ENCODE results near the gene ELL2.

ELL2 gene

DNA sequence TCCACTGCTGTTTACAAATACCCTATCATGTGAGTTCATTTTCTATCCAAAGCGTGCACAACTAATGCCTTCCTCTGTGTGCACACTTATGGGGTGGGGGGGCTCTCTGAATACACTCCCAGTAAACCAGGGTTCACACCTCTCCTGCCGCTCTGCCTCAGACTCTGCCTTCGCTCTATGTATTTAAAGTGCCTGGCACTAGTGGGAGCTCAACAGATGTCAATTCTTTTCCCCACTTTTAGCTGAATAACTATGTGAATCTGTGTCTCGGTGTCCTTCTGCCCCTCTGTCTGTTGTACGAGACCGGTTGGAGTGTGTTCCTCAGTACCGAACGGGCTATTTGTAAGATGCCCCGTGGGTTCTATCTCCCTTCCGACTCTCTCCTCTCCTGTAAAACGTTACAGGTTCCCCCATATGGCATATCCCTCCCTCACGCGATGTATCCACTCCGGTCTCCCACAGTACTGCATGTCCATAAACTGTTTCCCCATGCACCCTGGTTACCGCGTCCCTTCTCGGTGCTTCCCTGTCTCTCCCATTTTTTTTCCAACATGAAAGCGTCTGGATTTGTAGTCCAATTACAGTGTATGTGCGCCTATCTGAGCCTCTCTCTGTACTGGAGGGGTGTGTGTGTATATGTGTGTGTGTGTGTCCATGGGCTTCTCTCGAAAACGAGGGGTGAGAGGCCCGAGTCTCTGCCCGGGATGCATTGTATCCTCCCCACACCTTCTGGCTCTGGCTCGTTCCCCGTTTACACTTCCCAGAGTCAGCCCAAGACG, 1.6 kb downstream of the ELL2 start:
- FAIRE-seq (no peak), DNase-seq (ENCODE audit: insufficient read length, low spot score) (no peak)
- TF ChIP-seq TAF1 (IDR thresholded peaks at IDR 0.05; ENCODE audit: low read depth, low read length) (no peak), SPI1 (IDR thresholded peaks at IDR 0.05; ENCODE audit: low read depth, low read length) (no peak), PAX5 (IDR thresholded peaks at IDR 0.05; ENCODE audit: insufficient read depth, low read length, severe bottlenecking) (no peak), POLR2AphosphoS5 (IDR thresholded peaks at IDR 0.05; ENCODE audit: low read depth, low read length) (no peak), POU2F2 (IDR thresholded peaks at IDR 0.05; ENCODE audit: low read depth, low read length) (no peak), POLR2A (IDR thresholded peaks at IDR 0.05; ENCODE audit: low read depth, low read length) (peak; percentile 49)

- DNase-seq (ENCODE audit: insufficient read length, low spot score), result no peak
- no peak for FAIRE-seq
- TF ChIP-seq POLR2AphosphoS5 (IDR thresholded peaks at IDR 0.05; ENCODE audit: low read depth, low read length) (no peak), POLR2A (IDR thresholded peaks at IDR 0.05; ENCODE audit: low read depth, low read length) (no peak), PAX5 (IDR thresholded peaks at IDR 0.05; ENCODE audit: insufficient read depth, low read length, severe bottlenecking) (no peak), SPI1 (IDR thresholded peaks at IDR 0.05; ENCODE audit: low read depth, low read length) (no peak), POU2F2 (IDR thresholded peaks at IDR 0.05; ENCODE audit: low read depth, low read length) (no peak), TAF1 (IDR thresholded peaks at IDR 0.05; ENCODE audit: low read depth, low read length) (no peak)
Observed at GRCh38 chr5:95959051-95959887, 2.4 kb downstream of the ELL2 start.

DNA sequence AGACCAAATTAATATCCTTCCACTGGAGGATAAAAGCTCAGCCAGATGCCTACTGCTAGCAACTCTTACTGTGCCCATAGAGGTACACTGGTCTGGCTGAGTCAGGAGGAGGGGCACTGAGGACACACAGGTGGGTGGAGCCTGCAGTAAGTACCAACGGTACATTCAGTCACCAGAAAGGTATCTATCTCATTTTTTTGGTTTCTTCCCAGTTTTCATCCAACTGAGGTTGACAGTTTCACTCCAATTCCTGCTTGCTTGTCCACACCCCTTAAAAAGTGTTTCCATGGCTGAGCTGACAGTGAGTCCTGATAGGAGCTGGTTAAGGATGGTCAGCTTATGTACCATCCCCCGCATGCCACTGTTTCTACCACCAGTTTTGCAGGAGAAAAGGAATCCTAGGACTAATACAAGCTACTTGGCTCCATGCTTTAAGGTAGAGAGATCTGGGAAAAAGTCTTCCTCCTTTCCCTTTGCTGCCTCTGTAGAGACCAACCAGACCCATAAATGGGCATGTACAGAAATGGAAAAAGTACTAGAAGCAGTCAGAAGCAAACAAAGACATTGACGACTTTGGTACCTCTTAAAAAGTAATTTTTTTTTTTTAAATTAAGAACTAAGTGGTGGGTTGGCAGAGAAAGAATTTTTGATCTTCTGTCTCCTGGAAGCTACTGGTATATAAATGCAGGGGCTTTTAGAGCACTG, 3.2 kb downstream of the ELL2 start:
- FAIRE-seq (no peak), DNase-seq (ENCODE audit: insufficient read length, low spot score) (no peak)
- TF ChIP-seq POLR2AphosphoS5 (IDR thresholded peaks at IDR 0.05; ENCODE audit: low read depth, low read length), result 0 out of 2 replicates have a peak, but pooled peaks have one; percentile 31
- no peak for TF ChIP-seq SPI1 (IDR thresholded peaks at IDR 0.05; ENCODE audit: low read depth, low read length)

GRCh38 chr5:95957561-95958203, 4.0 kb downstream of the ELL2 start:
- FAIRE-seq (no peak), DNase-seq (ENCODE audit: insufficient read length, low spot score) (no peak)
- TF ChIP-seq POLR2AphosphoS5 (IDR thresholded peaks at IDR 0.05; ENCODE audit: low read depth, low read length), result no peak
- TF ChIP-seq POU2F2 (IDR thresholded peaks at IDR 0.05; ENCODE audit: low read depth, low read length), result no peak
- no peak for TF ChIP-seq PAX5 (IDR thresholded peaks at IDR 0.05; ENCODE audit: insufficient read depth, low read length, severe bottlenecking)
- no peak for TF ChIP-seq SPI1 (IDR thresholded peaks at IDR 0.05; ENCODE audit: low read depth, low read length)
- TF ChIP-seq TAF1 (IDR thresholded peaks at IDR 0.05; ENCODE audit: low read depth, low read length), result no peak
- TF ChIP-seq POLR2A (IDR thresholded peaks at IDR 0.05; ENCODE audit: low read depth, low read length), result no peak

DNA sequence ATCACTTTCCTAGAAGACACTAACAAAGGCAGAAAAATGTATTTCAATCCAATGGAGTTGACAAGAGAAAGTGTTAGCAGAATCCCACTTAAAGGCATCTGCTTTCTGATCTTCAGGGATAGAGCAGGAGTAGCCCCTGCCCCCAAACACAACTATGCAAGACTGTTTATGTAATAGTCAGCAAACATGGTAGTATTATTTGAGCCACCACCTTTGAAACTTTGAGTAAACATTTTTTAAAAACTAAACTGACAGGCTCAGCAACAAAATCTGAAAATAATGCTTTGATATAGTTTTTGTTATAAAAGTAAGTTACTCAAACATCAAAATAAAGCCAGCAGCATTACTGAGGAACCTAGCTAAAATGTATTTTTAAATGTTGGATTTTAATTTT, 4.8 kb downstream of the ELL2 start:
- TF ChIP-seq PAX5 (IDR thresholded peaks at IDR 0.05; ENCODE audit: insufficient read depth, low read length, severe bottlenecking) (no peak), POLR2AphosphoS5 (IDR thresholded peaks at IDR 0.05; ENCODE audit: low read depth, low read length) (no peak), POLR2A (IDR thresholded peaks at IDR 0.05; ENCODE audit: low read depth, low read length) (no peak), SPI1 (IDR thresholded peaks at IDR 0.05; ENCODE audit: low read depth, low read length) (no peak), TAF1 (IDR thresholded peaks at IDR 0.05; ENCODE audit: low read depth, low read length) (no peak), POU2F2 (IDR thresholded peaks at IDR 0.05; ENCODE audit: low read depth, low read length) (no peak)
- DNase-seq (ENCODE audit: insufficient read length, low spot score), result no peak
- no peak for FAIRE-seq

DNA sequence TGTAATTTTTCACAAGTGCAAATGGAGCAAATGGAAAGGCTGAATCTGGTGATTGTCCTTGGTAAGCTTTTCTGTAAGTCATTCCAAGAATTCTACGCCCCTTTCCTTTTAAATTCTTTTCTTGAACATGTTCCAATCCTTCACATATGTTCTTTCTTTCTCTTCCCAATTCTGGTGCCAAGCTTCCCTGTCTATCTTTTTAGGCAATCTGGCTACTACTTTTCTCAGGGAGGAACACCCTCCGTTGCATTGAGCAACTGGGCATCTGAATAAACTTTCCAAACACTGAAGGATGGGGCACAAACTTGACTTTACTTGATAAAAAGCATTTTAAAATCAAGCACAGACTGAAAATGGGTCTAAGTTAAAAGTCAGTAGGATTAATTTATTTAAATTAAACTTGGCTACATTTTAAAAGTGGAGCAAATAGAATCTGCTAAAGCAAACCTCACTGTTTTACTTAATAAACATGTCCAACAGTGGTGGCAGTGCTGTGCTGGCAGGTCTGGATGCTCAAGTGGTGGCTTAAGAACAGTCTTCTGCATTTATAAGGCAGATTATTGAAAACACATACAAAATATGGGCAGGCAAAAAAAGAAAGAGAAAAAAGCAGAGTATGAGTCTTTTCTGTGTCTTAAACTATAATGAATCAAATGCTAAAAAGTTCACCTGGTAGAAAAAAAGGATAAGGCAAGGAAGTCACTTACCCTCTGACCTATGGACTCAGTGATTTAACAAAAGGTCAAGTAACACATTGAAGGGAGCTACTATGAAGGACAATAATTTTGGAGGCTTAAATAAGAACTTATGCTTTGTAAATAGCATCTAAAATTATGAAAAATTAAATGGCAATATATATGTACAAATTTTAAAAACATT, 5.4 kb downstream of the ELL2 start:
- FAIRE-seq, result no peak

DNA sequence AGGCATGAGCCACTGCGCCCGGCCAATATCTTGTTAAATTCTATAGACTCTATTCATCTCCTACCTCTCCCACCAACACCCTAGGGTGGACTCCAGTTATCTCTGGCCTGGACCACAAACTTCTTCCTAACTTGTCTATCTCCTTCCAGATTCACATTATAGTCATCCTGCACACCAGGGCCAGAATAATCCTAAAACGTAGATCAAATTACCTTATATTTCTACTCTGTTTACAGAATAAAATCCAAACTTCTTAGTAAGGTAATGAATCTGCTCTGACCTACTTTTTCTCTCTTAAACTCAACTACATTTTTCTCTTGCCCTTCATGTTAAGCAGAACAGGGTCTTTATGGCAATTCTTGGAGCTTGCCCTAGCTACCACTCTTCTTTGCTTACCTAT, 6.9 kb downstream of the ELL2 start:
- no peak for FAIRE-seq
- TF ChIP-seq POLR2A (IDR thresholded peaks at IDR 0.05; ENCODE audit: low read depth, low read length), result no peak
- TF ChIP-seq SPI1 (IDR thresholded peaks at IDR 0.05; ENCODE audit: low read depth, low read length), result no peak
- TF ChIP-seq TAF1 (IDR thresholded peaks at IDR 0.05; ENCODE audit: low read depth, low read length), result no peak
- no peak for DNase-seq (ENCODE audit: insufficient read length, low spot score)

More for the DNA sequence above, 5.4 kb downstream of the ELL2 start:
- TF ChIP-seq TAF1 (IDR thresholded peaks at IDR 0.05; ENCODE audit: low read depth, low read length), result no peak
- TF ChIP-seq POLR2A (IDR thresholded peaks at IDR 0.05; ENCODE audit: low read depth, low read length), result no peak
- no peak for TF ChIP-seq POLR2AphosphoS5 (IDR thresholded peaks at IDR 0.05; ENCODE audit: low read depth, low read length)
- TF ChIP-seq POU2F2 (IDR thresholded peaks at IDR 0.05; ENCODE audit: low read depth, low read length), result no peak
- TF ChIP-seq SPI1 (IDR thresholded peaks at IDR 0.05; ENCODE audit: low read depth, low read length), result no peak
- no peak for TF ChIP-seq PAX5 (IDR thresholded peaks at IDR 0.05; ENCODE audit: insufficient read depth, low read length, severe bottlenecking)
- no peak for DNase-seq (ENCODE audit: insufficient read length, low spot score)

GRCh38 chr5:95953021-95953702, 8.5 kb downstream of the ELL2 start:
- TF ChIP-seq SPI1 (IDR thresholded peaks at IDR 0.05; ENCODE audit: low read depth, low read length), result no peak
- FAIRE-seq, result no peak
- no peak for DNase-seq (ENCODE audit: insufficient read length, low spot score)
